Measurements from ENCODE around the gene DCUN1D3. TPM values are rescaled to one million over a fixed set of nuclear protein-coding genes. Genes with fewer than 3 reads are reported as not detected.

The DCUN1D3 gene
- total RNA-seq, 1 experiment from 2014 or later, result 16.4 TPM

DNA sequence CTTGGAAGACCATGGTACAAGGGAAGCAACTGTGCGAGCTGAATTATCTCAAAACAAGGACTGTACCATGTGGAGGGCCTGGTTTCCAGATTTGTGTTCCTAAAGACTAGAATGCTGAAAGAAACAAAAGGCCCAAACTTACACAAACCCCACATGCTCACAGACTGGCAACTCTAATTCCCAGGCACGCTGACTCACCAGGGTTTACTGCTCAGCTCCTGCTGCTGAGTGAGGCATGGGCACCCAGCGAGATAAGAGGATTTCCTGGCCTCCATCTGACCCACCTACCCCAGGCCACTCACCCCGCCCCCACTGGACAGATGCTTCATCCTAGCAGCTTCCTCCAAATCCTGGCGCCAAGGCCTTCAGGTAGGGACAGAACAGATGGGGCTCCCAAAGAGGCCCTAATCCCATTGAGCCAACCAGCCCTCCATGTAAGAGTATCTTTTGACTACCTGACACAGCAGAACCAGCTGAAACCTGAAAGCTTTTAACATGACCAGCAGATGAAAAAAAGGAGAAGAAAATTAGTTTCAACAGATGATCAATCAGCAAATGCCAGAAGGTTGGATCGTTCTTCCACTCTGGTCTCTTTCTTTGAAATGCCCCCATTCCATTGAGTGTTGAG lies 33.9 kb downstream of the DCUN1D3 start (continued):
- TF ChIP-seq, protein P1, sequence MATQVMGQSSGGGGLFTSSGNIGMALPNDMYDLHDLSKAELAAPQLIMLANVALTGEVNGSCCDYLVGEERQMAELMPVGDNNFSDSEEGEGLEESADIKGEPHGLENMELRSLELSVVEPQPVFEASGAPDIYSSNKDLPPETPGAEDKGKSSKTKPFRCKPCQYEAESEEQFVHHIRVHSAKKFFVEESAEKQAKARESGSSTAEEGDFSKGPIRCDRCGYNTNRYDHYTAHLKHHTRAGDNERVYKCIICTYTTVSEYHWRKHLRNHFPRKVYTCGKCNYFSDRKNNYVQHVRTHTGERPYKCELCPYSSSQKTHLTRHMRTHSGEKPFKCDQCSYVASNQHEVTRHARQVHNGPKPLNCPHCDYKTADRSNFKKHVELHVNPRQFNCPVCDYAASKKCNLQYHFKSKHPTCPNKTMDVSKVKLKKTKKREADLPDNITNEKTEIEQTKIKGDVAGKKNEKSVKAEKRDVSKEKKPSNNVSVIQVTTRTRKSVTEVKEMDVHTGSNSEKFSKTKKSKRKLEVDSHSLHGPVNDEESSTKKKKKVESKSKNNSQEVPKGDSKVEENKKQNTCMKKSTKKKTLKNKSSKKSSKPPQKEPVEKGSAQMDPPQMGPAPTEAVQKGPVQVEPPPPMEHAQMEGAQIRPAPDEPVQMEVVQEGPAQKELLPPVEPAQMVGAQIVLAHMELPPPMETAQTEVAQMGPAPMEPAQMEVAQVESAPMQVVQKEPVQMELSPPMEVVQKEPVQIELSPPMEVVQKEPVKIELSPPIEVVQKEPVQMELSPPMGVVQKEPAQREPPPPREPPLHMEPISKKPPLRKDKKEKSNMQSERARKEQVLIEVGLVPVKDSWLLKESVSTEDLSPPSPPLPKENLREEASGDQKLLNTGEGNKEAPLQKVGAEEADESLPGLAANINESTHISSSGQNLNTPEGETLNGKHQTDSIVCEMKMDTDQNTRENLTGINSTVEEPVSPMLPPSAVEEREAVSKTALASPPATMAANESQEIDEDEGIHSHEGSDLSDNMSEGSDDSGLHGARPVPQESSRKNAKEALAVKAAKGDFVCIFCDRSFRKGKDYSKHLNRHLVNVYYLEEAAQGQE (IDR thresholded peaks at IDR 0.05; ENCODE audit: low read depth), result no peak
- no peak for TF ChIP-seq YY1 (IDR thresholded peaks at IDR 0.05; ENCODE audit: extremely low read depth, insufficient replicate concordance, low read depth, low read length)
- no peak for TF ChIP-seq RAD21 (IDR thresholded peaks at IDR 0.05; ENCODE audit: low read depth)

DNA sequence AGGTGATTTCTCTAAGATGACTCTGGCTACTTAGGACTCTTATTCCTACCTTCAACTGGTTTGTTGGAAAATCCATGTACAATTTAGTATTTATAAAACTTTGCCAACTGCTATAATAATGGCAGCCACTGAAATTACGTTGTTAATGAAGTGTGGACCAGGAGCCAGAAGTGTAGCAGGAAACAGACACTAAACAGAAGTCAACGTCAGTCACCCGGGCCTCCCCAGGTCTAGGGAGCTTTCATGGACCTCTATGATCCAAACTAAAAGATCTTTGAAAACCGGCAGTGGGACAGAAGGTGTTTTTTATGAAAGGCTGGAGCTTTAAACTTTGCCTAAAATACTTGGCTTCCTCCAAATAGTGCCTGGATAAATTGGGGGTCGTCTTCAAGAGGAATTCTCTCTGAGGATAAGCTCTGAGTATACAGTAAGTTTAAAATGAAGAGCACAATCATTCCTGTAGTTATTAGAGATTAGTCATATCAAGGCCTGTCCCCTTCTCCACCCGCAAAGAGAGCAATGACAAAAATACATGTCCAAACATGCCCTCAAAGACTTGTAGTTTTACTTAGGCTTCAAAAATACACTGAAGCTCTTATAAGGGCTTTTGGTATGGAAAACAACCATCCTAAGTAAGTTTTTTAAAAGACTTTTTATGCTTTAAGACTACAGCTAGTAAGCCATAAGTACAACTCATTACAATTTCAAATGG lies 34.6 kb downstream of the DCUN1D3 start:
- Histone ChIP-seq H3K27me3 (ENCODE audit: insufficient read depth, low read length) (no peaks in the 10 kb centered on the region), H2AFZ (ENCODE audit: low read depth, low read length, poor library complexity, severe bottlenecking) (peak overlapping the region; percentile 16), H4K20me1 (ENCODE audit: insufficient read depth) (no peaks in the 10 kb centered on the region), H3K4me2 (ENCODE audit: low read length) (peak overlapping the region; percentile 72), H3K9me3 (ENCODE audit: control insufficient read depth in 1 of 2, insufficient read depth in 1 of 2, low read depth in 1 of 2, low read length in 2 of 2) (no peaks in the 10 kb centered on the region), H3K4me3 (replicated peaks in 1 of 2; ENCODE audit: low read depth in 1 of 2, low read length in 2 of 2) (peak overlapping the region; percentile 22 to 41), H3K9ac (ENCODE audit: low read length) (peak overlapping the region; percentile 66), H3K27ac (ENCODE audit: low read depth, low read length) (peak overlapping the region; percentile 96), H3K36me3 (ENCODE audit: control insufficient read depth in 1 of 2, insufficient read depth in 2 of 2, low read length in 2 of 2) (peaks cover 0 to 3% of the 10 kb centered on the region in 2 experiments; a peak in 2 of 4 replicates), H3K9me2 (ENCODE audit: insufficient read depth) (no peaks in the 10 kb centered on the region), H3K79me2 (ENCODE audit: insufficient read depth, low read length) (peaks cover 77% of the 10 kb centered on the region), H3K4me1 (ENCODE audit: control insufficient read depth in 1 of 2, insufficient read depth in 2 of 2, low read length in 2 of 2) (peaks cover 55 to 61% of the 10 kb centered on the region in 2 experiments)
- intact Hi-C loops (cut with micrococcal nuclease), result loop anchor here (5.0 kb wide), 1 partner anchor 37 kb away; the partner anchor contains the start of genes DCUN1D3 and LYRM1
- TF ChIP-seq, protein P2, sequence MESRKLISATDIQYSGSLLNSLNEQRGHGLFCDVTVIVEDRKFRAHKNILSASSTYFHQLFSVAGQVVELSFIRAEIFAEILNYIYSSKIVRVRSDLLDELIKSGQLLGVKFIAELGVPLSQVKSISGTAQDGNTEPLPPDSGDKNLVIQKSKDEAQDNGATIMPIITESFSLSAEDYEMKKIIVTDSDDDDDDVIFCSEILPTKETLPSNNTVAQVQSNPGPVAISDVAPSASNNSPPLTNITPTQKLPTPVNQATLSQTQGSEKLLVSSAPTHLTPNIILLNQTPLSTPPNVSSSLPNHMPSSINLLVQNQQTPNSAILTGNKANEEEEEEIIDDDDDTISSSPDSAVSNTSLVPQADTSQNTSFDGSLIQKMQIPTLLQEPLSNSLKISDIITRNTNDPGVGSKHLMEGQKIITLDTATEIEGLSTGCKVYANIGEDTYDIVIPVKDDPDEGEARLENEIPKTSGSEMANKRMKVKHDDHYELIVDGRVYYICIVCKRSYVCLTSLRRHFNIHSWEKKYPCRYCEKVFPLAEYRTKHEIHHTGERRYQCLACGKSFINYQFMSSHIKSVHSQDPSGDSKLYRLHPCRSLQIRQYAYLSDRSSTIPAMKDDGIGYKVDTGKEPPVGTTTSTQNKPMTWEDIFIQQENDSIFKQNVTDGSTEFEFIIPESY (IDR thresholded peaks at IDR 0.05; ENCODE audit: extremely low read depth, insufficient replicate concordance, low read length), result no peak
- TF ChIP-seq, protein P3, sequence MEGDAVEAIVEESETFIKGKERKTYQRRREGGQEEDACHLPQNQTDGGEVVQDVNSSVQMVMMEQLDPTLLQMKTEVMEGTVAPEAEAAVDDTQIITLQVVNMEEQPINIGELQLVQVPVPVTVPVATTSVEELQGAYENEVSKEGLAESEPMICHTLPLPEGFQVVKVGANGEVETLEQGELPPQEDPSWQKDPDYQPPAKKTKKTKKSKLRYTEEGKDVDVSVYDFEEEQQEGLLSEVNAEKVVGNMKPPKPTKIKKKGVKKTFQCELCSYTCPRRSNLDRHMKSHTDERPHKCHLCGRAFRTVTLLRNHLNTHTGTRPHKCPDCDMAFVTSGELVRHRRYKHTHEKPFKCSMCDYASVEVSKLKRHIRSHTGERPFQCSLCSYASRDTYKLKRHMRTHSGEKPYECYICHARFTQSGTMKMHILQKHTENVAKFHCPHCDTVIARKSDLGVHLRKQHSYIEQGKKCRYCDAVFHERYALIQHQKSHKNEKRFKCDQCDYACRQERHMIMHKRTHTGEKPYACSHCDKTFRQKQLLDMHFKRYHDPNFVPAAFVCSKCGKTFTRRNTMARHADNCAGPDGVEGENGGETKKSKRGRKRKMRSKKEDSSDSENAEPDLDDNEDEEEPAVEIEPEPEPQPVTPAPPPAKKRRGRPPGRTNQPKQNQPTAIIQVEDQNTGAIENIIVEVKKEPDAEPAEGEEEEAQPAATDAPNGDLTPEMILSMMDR (IDR thresholded peaks at IDR 0.05 in 2 of 3, conservative IDR thresholded peaks at IDR 0.05 in 1 of 3; ENCODE audit: borderline replicate concordance in 1 of 3, insufficient read depth in 1 of 3, low read depth in 2 of 3, low read length in 2 of 3), result no peak
- TF ChIP-seq CEBPB (IDR thresholded peaks at IDR 0.05; ENCODE audit: low read depth), result 0 out of 2 replicates have a peak, but pooled peaks have one; percentile 12
- TF ChIP-seq EZH2 (IDR thresholded peaks at IDR 0.05), result no peak
- no peak for TF ChIP-seq SP1 (IDR thresholded peaks at IDR 0.05; ENCODE audit: low read depth)
- TF ChIP-seq TCF7L2 (IDR thresholded peaks at IDR 0.05; ENCODE audit: borderline replicate concordance, extremely low read depth, insufficient read depth, insufficient read length), result no peak
- peak; percentile 23; the same call in 1 of the 2 replicates for TF ChIP-seq JUND (IDR thresholded peaks at IDR 0.05)
- TF ChIP-seq FOSL1 (IDR thresholded peaks at IDR 0.05; ENCODE audit: low read depth), result no peak
- TF ChIP-seq, protein P4, sequence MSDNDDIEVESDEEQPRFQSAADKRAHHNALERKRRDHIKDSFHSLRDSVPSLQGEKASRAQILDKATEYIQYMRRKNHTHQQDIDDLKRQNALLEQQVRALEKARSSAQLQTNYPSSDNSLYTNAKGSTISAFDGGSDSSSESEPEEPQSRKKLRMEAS (IDR thresholded peaks at IDR 0.05), result no peak
- no peak for TF ChIP-seq SIN3A (IDR thresholded peaks at IDR 0.05; ENCODE audit: low read depth)
- ChIA-PET CTCF (interaction anchor here (0.8 to 1.8 kb wide), 5 partner anchors 9 to 435 kb away, joined by 3 to 6 read pairs (median 4); no protein-coding TSS in a partner anchor), RAD21 (ENCODE audit: low non-redundant PET in 1 of 2, low total read pairs in 2 of 2, uncharacterized antibody in 2 of 2, unreplicated experiment in 2 of 2) (no interaction called here), POLR2A (interaction anchor here (1.2 to 1.5 kb wide), 3 partner anchors 9 to 38 kb away, joined by 4 to 6 read pairs (median 4); no protein-coding TSS in a partner anchor)
- DNase-seq (ENCODE audit: low read depth, low spot score), result peak; percentile 51
- TSS peak; percentile 75 for BruUV-seq (replicated peaks)
- peak; percentile 68 for ATAC-seq
